AG04450 (cell line): ENCODE data around the gene PCLO. TPM values are rescaled to one million over a fixed set of nuclear protein-coding genes. Genes with fewer than 3 reads are reported as not detected.

Experiments
- CTCF ChIA-PET: fragments of 300-600, 350-600 bp; formaldehyde crosslinking; extraction: SDS; loops from one replicate; lab custom pipeline; 2022; ENCODE audit warnings: antibody characterized with exemption, inconsistent platforms; lab: Charles Lee
- POLR2A ChIA-PET: fragments of 350-600 bp; formaldehyde crosslinking; extraction: SDS; loops from one replicate; lab custom pipeline; 2021; ENCODE audit warnings: antibody characterized with exemption, inconsistent platforms; lab: Yijun Ruan, JAX
- DNase-seq: peaks from one replicate; pipeline ENCODE4 v3.0.0-alpha.2; 2011; ENCODE audit warnings: low read depth, low spot score
- H3K27ac ChIP-seq: one replicate; pipeline ENCODE4 v1.5.1; 2012; ENCODE audit warnings: low read depth, low read length, control low read depth
- H3K27me3 ChIP-seq: one replicate; pipeline ENCODE4 v1.6.0; 2012; ENCODE audit warnings: low read length; ENCODE audit not compliant: control insufficient read depth, insufficient read depth
- H3K4me3 ChIP-seq: 2 replicates; pipeline ENCODE4 v1.5.1; 2011; ENCODE audit warnings: mild to moderate bottlenecking, low read depth, low read length, control low read depth
- H3K9me3 ChIP-seq: 2 replicates; pipeline ENCODE4 v1.5.1; 2012; ENCODE audit warnings: low read length; ENCODE audit not compliant: control insufficient read depth, insufficient read depth
- polyA plus RNA-seq: library from polyadenylated mRNA; depleted of rRNA; stranded (reverse); fragments of >200 nt; gene quantifications from 2 replicates; pipeline ENCODE4 v1.2.3, GENCODE V29; 2011
- small RNA-seq: library from RNA; depleted of rRNA; stranded (forward); fragments of <200 nt; gene quantifications from one replicate; pipeline ENCODE3, GENCODE V24; 2012; ENCODE audit warnings: low read depth; ENCODE audit not compliant: insufficient read length
- TF ChIP-seq, protein P1 (sequence below): IDR thresholded peaks from 2 replicates; pipeline ENCODE4 v1.5.1; 2011; ENCODE audit warnings: low read depth, low read length, control low read depth, inconsistent platforms

PCLO gene
- polyA plus RNA-seq, 1 experiment, result 0.01 TPM

- ChIA-PET POLR2A (no interaction called here), CTCF (no interaction called here)
- H3K9me3 ChIP-seq, result no peaks in the 10 kb centered on the region
- no peaks in the 10 kb centered on the region for H3K27me3 ChIP-seq
- H3K27ac ChIP-seq, result no peak overlapping the region
- no peak overlapping the region for H3K4me3 ChIP-seq
- TF ChIP-seq, protein P1, sequence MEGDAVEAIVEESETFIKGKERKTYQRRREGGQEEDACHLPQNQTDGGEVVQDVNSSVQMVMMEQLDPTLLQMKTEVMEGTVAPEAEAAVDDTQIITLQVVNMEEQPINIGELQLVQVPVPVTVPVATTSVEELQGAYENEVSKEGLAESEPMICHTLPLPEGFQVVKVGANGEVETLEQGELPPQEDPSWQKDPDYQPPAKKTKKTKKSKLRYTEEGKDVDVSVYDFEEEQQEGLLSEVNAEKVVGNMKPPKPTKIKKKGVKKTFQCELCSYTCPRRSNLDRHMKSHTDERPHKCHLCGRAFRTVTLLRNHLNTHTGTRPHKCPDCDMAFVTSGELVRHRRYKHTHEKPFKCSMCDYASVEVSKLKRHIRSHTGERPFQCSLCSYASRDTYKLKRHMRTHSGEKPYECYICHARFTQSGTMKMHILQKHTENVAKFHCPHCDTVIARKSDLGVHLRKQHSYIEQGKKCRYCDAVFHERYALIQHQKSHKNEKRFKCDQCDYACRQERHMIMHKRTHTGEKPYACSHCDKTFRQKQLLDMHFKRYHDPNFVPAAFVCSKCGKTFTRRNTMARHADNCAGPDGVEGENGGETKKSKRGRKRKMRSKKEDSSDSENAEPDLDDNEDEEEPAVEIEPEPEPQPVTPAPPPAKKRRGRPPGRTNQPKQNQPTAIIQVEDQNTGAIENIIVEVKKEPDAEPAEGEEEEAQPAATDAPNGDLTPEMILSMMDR, result no peak
- DNase-seq, result no peak
These were observed 458.6 kb downstream of the PCLO start for GRCh38 chr7:82704121-82704520.

Small RNA genes within 50 kb of the gene (small RNA-seq; reads per million reads assigned to genes)
- not detected for gene RNA5SP235
